Liver (tissue), 9 donors: Measurements from ENCODE around the gene NDUFC2. TPM values are rescaled to one million over a fixed set of nuclear protein-coding genes. Genes with fewer than 3 reads are reported as not detected.
A peak's percentile ranks its signal among the peaks of the same experiment; 100 is the strongest.

ENCODE experiments used
- DNase-seq: peaks from one replicate; pipeline ENCODE4 v3.0.0-alpha.2; 2017; ENCODE audit warnings: low spot score
- H3K27ac ChIP-seq, 2 donors: one replicate each; pipeline ENCODE4 v1.7.0; 2013; ENCODE audit warnings: inconsistent platforms in 2 of 2, low read length in 2 of 2, control low read depth in 1 of 2, low read depth in 1 of 2, mild to moderate bottlenecking in 1 of 2
- H3K27me3 ChIP-seq, 4 donors: one replicate each; pipeline versions ENCODE4 v1.6.1 to v1.7.0; 2013; ENCODE audit warnings: low read length in 3 of 4, inconsistent platforms in 1 of 4, mild to moderate bottlenecking in 1 of 4, moderate library complexity in 1 of 4; ENCODE audit not compliant: control insufficient read depth in 4 of 4, insufficient read depth in 4 of 4
- H3K36me3 ChIP-seq, 4 donors: one replicate each; pipeline versions ENCODE4 v1.6.1 to v1.7.0; 2013; ENCODE audit warnings: low read length in 3 of 4, mild to moderate bottlenecking in 3 of 4, low read depth in 1 of 4, moderate library complexity in 1 of 4; ENCODE audit not compliant: control insufficient read depth in 4 of 4, insufficient read depth in 3 of 4
- H3K4me1 ChIP-seq, 4 donors: one replicate each; pipeline versions ENCODE4 v1.6.1 to v1.7.0; 2013; ENCODE audit warnings: low read length in 3 of 4, mild to moderate bottlenecking in 3 of 4, moderate library complexity in 1 of 4; ENCODE audit not compliant: control insufficient read depth in 4 of 4, insufficient read depth in 4 of 4
- H3K4me3 ChIP-seq, 3 donors: one replicate each; pipeline versions ENCODE4 v1.6.1 to v1.7.0; 2013; ENCODE audit warnings: low read length in 3 of 3, control low read depth in 1 of 3, low read depth in 1 of 3, mild to moderate bottlenecking in 1 of 3
- H3K9ac ChIP-seq, 2 donors: one replicate each; pipeline ENCODE4 v1.7.0; 2013; ENCODE audit warnings: low read length in 2 of 2, mild to moderate bottlenecking in 2 of 2, moderate library complexity in 2 of 2, control low read depth in 1 of 2, low read depth in 1 of 2
- H3K9me3 ChIP-seq, 4 donors: one replicate each; pipeline versions ENCODE4 v1.6.1 to v1.7.0; 2013; ENCODE audit warnings: low read length in 3 of 4; ENCODE audit not compliant: control insufficient read depth in 4 of 4
- EGR1 ChIP-seq, 2 donors: IDR thresholded peaks; 2 replicates each; pipeline ENCODE4 v1.6.1; 2016 to 2018; ENCODE audit warnings: antibody characterized with exemption in 2 of 2, low read depth in 2 of 2
- FOXA1 ChIP-seq: IDR thresholded peaks from 2 replicates; pipeline ENCODE4 v1.6.1; 2016; ENCODE audit warnings: antibody characterized with exemption
- FOXA2 ChIP-seq: IDR thresholded peaks from 2 replicates; pipeline ENCODE4 v1.6.1; 2016; ENCODE audit warnings: antibody characterized with exemption
- GABPA ChIP-seq, 2 donors: IDR thresholded peaks in 1 of 2; conservative IDR thresholded peaks in 1 of 2; 2 replicates each; pipeline ENCODE4 v1.6.1; 2016; ENCODE audit warnings: antibody characterized with exemption in 2 of 2, mild to moderate bottlenecking in 1 of 2, moderate library complexity in 1 of 2
- HNF4A ChIP-seq, 2 donors: conservative IDR thresholded peaks; 2 replicates each; pipeline ENCODE4 v1.6.1; 2016; ENCODE audit warnings: antibody characterized with exemption in 2 of 2, mild to moderate bottlenecking in 2 of 2
- HNF4G ChIP-seq: IDR thresholded peaks from 2 replicates; pipeline ENCODE4 v1.6.1; 2016; ENCODE audit warnings: antibody characterized with exemption
- JUND ChIP-seq, 2 donors: IDR thresholded peaks; 2 replicates each; pipeline ENCODE4 v1.6.1; 2016; ENCODE audit warnings: antibody characterized with exemption in 2 of 2
- NR2F2 ChIP-seq: IDR thresholded peaks from 2 replicates; pipeline ENCODE4 v1.6.1; 2016; ENCODE audit warnings: antibody characterized with exemption
- RAD21 ChIP-seq, 2 donors: IDR thresholded peaks; 2 replicates each; pipeline ENCODE4 v1.6.1; 2016; ENCODE audit warnings: antibody characterized with exemption in 2 of 2, mild to moderate bottlenecking in 2 of 2
- RXRA ChIP-seq, 2 donors: IDR thresholded peaks; 2 replicates each; pipeline ENCODE4 v1.6.1; 2017 to 2018; ENCODE audit warnings: antibody characterized with exemption in 2 of 2, mild to moderate bottlenecking in 1 of 2
- SP1 ChIP-seq: IDR thresholded peaks from 2 replicates; pipeline ENCODE4 v1.6.1; 2018; ENCODE audit warnings: antibody characterized with exemption, mild to moderate bottlenecking
- TAF1 ChIP-seq: conservative IDR thresholded peaks from 2 replicates; pipeline ENCODE4 v1.6.1; 2016; ENCODE audit warnings: antibody characterized with exemption, mild to moderate bottlenecking
- YY1 ChIP-seq: IDR thresholded peaks from 2 replicates; pipeline ENCODE4 v1.6.1; 2016; ENCODE audit warnings: antibody characterized with exemption, mild to moderate bottlenecking
- WGBS: extraction: QIAGEN DNeasy Blood & Tissue Kit; methylation state at CpG from one replicate; pipeline ENCODE4 v1.1.7; 2013; 5-methylcytosine and 5-hydroxymethylcytosine counted together
- polyA plus RNA-seq, 2 donors: library from polyadenylated mRNA; stranded (reverse) in 1 of 2; unstranded in 1 of 2; fragments of 200-250 nt in 1 of 2; fragments of >200 nt in 1 of 2; fragmentation: Nextera tagmentation in 1 of 2; extraction: Ambion mirVana in 1 of 2; gene quantifications; one replicate each; pipeline versions ENCODE4 v1.2.1 to v1.2.3, GENCODE V29; 2013 to 2015
- total RNA-seq, 2 donors: library from RNA; depleted of rRNA; stranded (reverse); fragments of >200 nt; gene quantifications; one replicate each; pipeline ENCODE4 v1.2.3, GENCODE V29; 2014
- TF ChIP-seq, protein P1 (sequence below): IDR thresholded peaks from 2 replicates; pipeline ENCODE4 v1.6.1; 2016; ENCODE audit warnings: antibody characterized with exemption
- TF ChIP-seq, protein P2 (sequence below): IDR thresholded peaks from 2 replicates; pipeline ENCODE4 v1.6.1; 2016; ENCODE audit warnings: antibody characterized with exemption
- TF ChIP-seq, protein P3 (sequence below): IDR thresholded peaks from 2 replicates; pipeline ENCODE4 v1.6.1; 2016; ENCODE audit warnings: antibody characterized with exemption, mild to moderate bottlenecking
- TF ChIP-seq, protein P4 (sequence below): IDR thresholded peaks from 2 replicates; pipeline ENCODE4 v1.6.1; 2016; ENCODE audit warnings: antibody characterized with exemption
- TF ChIP-seq, protein P5 (sequence below): fragments of 150-350 bp; IDR thresholded peaks from 2 replicates; pipeline ENCODE4 v1.5.1; 2017; ENCODE audit warnings: improper control_type of control experiment, low read depth, low read length; ENCODE audit not compliant: missing input control
- donor health status: healthy.
- donor health status: healthy.
- donor health status: healthy.
- donor health status: healthy.
- donor health status: healthy.

Gene NDUFC2
- total and polyA plus RNA-seq, 4 donors, result 86.9 to 783 (median 199) TPM

DNA sequence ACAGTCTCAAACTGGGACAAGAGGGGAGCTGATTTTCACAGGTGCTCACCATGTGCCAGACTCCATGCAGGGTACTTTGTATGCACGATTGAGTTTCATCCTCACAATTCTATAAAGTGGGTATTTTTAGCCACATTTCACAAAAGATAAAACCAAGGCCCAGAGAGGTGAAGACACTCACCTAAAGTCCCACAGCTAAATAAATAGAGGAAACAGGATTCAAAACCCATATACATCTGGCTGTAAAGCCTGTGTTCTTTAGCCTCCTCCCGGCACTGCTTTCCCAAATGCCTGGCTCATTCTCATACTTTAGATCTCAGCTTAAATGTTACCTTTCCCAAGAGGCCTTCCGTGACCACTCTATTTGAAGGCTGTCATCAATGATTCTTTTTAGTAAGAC lies 43.3 kb downstream of the NDUFC2 start:
- H3K36me3 ChIP-seq, result no peaks in the 10 kb centered on the region
- DNase-seq, result no peak
- peak overlapping the region; percentile 50 to 86 for H3K27ac ChIP-seq
- peaks cover 13 to 41% (median 30%) of the 10 kb centered on the region in 4 donors for H3K4me1 ChIP-seq
- H3K9me3 ChIP-seq, result no peaks in the 10 kb centered on the region
- WGBS, result 93% methylated on average over 3 of the region's 3 CpGs
- H3K9ac ChIP-seq, result no peak overlapping the region
- TF ChIP-seq, protein P1, sequence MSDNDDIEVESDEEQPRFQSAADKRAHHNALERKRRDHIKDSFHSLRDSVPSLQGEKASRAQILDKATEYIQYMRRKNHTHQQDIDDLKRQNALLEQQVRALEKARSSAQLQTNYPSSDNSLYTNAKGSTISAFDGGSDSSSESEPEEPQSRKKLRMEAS, result no peak
- TF ChIP-seq JUND (IDR thresholded peaks at IDR 0.05), result no peak
- TF ChIP-seq TAF1, result no peak
- TF ChIP-seq NR2F2, result no peak
- TF ChIP-seq, protein P2, sequence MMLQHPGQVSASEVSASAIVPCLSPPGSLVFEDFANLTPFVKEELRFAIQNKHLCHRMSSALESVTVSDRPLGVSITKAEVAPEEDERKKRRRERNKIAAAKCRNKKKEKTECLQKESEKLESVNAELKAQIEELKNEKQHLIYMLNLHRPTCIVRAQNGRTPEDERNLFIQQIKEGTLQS, result no peak
- TF ChIP-seq FOXA1, result no peak
- no peak for TF ChIP-seq GABPA (IDR thresholded peaks at IDR 0.05 in 1 of 2, conservative IDR thresholded peaks at IDR 0.05 in 1 of 2)
- TF ChIP-seq, protein P3, sequence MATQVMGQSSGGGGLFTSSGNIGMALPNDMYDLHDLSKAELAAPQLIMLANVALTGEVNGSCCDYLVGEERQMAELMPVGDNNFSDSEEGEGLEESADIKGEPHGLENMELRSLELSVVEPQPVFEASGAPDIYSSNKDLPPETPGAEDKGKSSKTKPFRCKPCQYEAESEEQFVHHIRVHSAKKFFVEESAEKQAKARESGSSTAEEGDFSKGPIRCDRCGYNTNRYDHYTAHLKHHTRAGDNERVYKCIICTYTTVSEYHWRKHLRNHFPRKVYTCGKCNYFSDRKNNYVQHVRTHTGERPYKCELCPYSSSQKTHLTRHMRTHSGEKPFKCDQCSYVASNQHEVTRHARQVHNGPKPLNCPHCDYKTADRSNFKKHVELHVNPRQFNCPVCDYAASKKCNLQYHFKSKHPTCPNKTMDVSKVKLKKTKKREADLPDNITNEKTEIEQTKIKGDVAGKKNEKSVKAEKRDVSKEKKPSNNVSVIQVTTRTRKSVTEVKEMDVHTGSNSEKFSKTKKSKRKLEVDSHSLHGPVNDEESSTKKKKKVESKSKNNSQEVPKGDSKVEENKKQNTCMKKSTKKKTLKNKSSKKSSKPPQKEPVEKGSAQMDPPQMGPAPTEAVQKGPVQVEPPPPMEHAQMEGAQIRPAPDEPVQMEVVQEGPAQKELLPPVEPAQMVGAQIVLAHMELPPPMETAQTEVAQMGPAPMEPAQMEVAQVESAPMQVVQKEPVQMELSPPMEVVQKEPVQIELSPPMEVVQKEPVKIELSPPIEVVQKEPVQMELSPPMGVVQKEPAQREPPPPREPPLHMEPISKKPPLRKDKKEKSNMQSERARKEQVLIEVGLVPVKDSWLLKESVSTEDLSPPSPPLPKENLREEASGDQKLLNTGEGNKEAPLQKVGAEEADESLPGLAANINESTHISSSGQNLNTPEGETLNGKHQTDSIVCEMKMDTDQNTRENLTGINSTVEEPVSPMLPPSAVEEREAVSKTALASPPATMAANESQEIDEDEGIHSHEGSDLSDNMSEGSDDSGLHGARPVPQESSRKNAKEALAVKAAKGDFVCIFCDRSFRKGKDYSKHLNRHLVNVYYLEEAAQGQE, result no peak
- no peak for TF ChIP-seq SP1
- no peak for TF ChIP-seq EGR1 (IDR thresholded peaks at IDR 0.05; ENCODE audit: low read depth in 2 of 2)
- TF ChIP-seq HNF4G, result no peak
- no peak for TF ChIP-seq RAD21 (IDR thresholded peaks at IDR 0.05)
- TF ChIP-seq, protein P4, sequence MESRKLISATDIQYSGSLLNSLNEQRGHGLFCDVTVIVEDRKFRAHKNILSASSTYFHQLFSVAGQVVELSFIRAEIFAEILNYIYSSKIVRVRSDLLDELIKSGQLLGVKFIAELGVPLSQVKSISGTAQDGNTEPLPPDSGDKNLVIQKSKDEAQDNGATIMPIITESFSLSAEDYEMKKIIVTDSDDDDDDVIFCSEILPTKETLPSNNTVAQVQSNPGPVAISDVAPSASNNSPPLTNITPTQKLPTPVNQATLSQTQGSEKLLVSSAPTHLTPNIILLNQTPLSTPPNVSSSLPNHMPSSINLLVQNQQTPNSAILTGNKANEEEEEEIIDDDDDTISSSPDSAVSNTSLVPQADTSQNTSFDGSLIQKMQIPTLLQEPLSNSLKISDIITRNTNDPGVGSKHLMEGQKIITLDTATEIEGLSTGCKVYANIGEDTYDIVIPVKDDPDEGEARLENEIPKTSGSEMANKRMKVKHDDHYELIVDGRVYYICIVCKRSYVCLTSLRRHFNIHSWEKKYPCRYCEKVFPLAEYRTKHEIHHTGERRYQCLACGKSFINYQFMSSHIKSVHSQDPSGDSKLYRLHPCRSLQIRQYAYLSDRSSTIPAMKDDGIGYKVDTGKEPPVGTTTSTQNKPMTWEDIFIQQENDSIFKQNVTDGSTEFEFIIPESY, result no peak
- no peak for TF ChIP-seq YY1
- TF ChIP-seq RXRA (IDR thresholded peaks at IDR 0.05), result no peak
- TF ChIP-seq FOXA2, result no peak
- TF ChIP-seq HNF4A (conservative IDR thresholded peaks at IDR 0.05), result no peak
- TF ChIP-seq, protein P5, sequence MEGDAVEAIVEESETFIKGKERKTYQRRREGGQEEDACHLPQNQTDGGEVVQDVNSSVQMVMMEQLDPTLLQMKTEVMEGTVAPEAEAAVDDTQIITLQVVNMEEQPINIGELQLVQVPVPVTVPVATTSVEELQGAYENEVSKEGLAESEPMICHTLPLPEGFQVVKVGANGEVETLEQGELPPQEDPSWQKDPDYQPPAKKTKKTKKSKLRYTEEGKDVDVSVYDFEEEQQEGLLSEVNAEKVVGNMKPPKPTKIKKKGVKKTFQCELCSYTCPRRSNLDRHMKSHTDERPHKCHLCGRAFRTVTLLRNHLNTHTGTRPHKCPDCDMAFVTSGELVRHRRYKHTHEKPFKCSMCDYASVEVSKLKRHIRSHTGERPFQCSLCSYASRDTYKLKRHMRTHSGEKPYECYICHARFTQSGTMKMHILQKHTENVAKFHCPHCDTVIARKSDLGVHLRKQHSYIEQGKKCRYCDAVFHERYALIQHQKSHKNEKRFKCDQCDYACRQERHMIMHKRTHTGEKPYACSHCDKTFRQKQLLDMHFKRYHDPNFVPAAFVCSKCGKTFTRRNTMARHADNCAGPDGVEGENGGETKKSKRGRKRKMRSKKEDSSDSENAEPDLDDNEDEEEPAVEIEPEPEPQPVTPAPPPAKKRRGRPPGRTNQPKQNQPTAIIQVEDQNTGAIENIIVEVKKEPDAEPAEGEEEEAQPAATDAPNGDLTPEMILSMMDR, result no peak
- no peaks in the 10 kb centered on the region for H3K27me3 ChIP-seq
- H3K4me3 ChIP-seq, result no peak overlapping the region
